ENCODE results near the gene ZCCHC17. TPM values are rescaled to one million over a fixed set of nuclear protein-coding genes. Genes with fewer than 3 reads are reported as not detected.

The ZCCHC17 gene
- total RNA-seq, 5 donors from 2014 or later (not counting 1 experiment from before 2014, with no cell fraction given) = 13.5 to 21.5 (median 19.8) TPM

DNA sequence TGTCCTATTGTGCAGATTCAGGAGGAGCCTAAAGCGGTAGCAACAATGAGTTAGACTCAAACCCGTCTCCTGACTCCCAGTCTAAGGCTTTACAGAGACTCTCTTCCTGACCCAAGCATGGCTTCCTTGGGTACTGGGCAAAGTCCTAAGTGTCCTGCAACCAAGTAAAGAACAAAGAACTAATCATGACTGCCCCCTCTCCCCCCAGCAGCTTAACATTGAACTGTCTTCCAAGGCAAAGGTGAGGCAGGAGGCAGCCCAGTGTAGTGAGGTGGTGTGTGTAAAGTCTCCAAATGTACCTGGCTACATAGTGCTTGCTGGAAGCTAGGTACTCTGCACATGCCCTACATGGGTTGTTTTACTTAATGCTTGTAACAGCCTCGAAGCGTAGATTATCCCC, 73.7 kb downstream of the ZCCHC17 start:
- Histone ChIP-seq H3K27ac (ENCODE audit: low read length) (no peak overlapping the region), H3K4me1 (ENCODE audit: control insufficient read depth in 1 of 2, extremely low read depth in 1 of 2, insufficient read depth in 2 of 2, low read length in 2 of 2) (peaks cover 0 to 13% of the 10 kb centered on the region in 2 experiments), H3K36me3 (ENCODE audit: control insufficient read depth in 2 of 2, extremely low read depth in 1 of 2, insufficient read depth in 1 of 2, low read length in 1 of 2) (peaks cover 0 to 6% of the 10 kb centered on the region in 2 donors), H3K4me3 (ENCODE audit: control insufficient read depth in 1 of 2, extremely low read depth in 1 of 2, low read length in 1 of 2) (no peak overlapping the region), H3K9me3 (no peaks in the 10 kb centered on the region), H3K27me3 (replicated peaks in 1 of 2; ENCODE audit: control insufficient read depth in 2 of 2, extremely low read depth in 1 of 2, insufficient read depth in 2 of 2, low read length in 1 of 2) (peaks cover 0 to 11% of the 10 kb centered on the region in 2 experiments)
- no peaks in the 10 kb centered on the region for H3K9me3 Mint-ChIP-seq
- ChIA-PET POLR2A (interaction anchor here in 1 of 2 donors (0.6 kb wide), 1 partner anchor 421 kb away, joined by 3 read pairs; no protein-coding TSS in a partner anchor), CTCF (interaction anchor here (0.6 to 0.8 kb wide), 2 partner anchors 459 to 1641 kb away, joined by 3 to 5 read pairs; no protein-coding TSS in a partner anchor)
- DNase-seq (no peak), ATAC-seq (replicated peaks in 1 of 4) (no peak)
- no peak overlapping the region for H3K4me3 Mint-ChIP-seq
- H3K36me3 Mint-ChIP-seq = peaks cover 14% of the 10 kb centered on the region
- no peak overlapping the region for H3K27ac Mint-ChIP-seq
- 100% methylated on average over 4 of the region's 4 CpGs for WGBS (ENCODE audit: insufficient coverage)
- peaks cover 12 to 19% (median 17%) of the 10 kb centered on the region in 3 donors for H3K4me1 Mint-ChIP-seq
- peaks cover 0 to 2% of the 10 kb centered on the region in 2 donors for H3K27me3 Mint-ChIP-seq

DNA sequence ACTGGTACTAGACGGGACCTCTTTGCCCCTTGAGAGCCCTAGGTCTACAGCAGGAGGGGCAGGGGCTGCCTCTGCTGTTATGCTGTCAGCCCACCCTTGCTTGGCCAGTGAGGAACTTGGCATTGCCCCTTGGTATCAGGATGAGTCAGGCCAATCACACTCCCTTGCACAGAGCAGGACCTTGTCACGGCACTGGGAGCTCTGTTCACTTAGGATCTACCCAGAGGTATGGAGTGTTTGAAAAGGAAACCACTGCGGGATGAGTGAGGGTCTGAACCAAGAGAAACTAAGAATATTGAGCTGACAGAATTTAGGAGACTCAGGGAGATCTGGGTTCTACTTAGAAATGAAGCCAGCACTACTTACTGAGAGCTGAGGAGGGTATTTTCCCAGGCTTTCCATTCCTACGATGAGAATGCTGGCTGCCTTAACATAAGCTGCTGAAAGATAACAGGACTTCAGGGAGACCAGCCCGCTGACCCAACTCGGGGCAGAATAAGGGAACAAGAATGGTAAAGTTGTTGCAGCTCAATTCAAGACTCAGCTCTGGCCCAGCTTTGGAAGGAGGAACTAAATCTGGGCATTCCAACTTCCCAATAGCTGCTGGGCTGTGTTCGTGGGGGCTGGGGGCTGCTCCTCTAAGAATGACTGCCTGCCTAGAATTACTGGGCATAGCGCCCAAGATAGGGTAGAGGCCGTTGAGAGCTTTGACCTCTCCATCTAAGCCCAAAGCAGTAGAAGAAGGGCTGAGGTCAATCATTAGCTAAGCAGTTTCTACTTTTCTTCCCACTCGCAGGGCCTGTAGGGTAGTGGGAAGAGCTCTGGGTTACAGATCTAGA, 74.5 kb downstream of the ZCCHC17 start:
- peaks cover 0 to 13% of the 10 kb centered on the region in 2 experiments for H3K4me1 ChIP-seq (ENCODE audit: control insufficient read depth in 1 of 2, extremely low read depth in 1 of 2, insufficient read depth in 2 of 2, low read length in 2 of 2)
- Mint-ChIP-seq H3K4me1 (peaks cover 12 to 19% (median 17%) of the 10 kb centered on the region in 3 donors), H3K4me3 (no peak overlapping the region), H3K27ac (no peak overlapping the region), H3K27me3 (peaks cover 0 to 2% of the 10 kb centered on the region in 2 donors), H3K9me3 (no peaks in the 10 kb centered on the region), H3K36me3 (peaks cover 10% of the 10 kb centered on the region)
- peaks cover 0 to 11% of the 10 kb centered on the region in 2 experiments for H3K27me3 ChIP-seq (replicated peaks in 1 of 2; ENCODE audit: control insufficient read depth in 2 of 2, extremely low read depth in 1 of 2, insufficient read depth in 2 of 2, low read length in 1 of 2)
- no peaks in the 10 kb centered on the region for H3K9me3 ChIP-seq
- DNase-seq (no peak), ATAC-seq (replicated peaks in 1 of 4) (no peak)
- POLR2A ChIA-PET = no interaction called here
- CTCF ChIA-PET = no interaction called here
- no peak overlapping the region for H3K27ac ChIP-seq (ENCODE audit: low read length)
- H3K36me3 ChIP-seq (ENCODE audit: control insufficient read depth in 2 of 2, extremely low read depth in 1 of 2, insufficient read depth in 1 of 2, low read length in 1 of 2) = peaks cover 0 to 1% of the 10 kb centered on the region in 2 donors
- no peak overlapping the region for H3K4me3 ChIP-seq (ENCODE audit: control insufficient read depth in 1 of 2, extremely low read depth in 1 of 2, low read length in 1 of 2)
- 90% methylated on average over 6 of the region's 10 CpGs for WGBS (ENCODE audit: insufficient coverage)

- Mint-ChIP-seq H3K27ac (no peak overlapping the region), H3K4me1 (peaks cover 12 to 19% (median 17%) of the 10 kb centered on the region in 3 donors), H3K27me3 (peaks cover 0 to 2% of the 10 kb centered on the region in 2 donors), H3K4me3 (peak overlapping the region in 2 of 3 donors; percentile 37 to 88), H3K9me3 (no peaks in the 10 kb centered on the region), H3K36me3 (peaks cover 5% of the 10 kb centered on the region)
- Histone ChIP-seq H3K27me3 (replicated peaks in 1 of 2; ENCODE audit: control insufficient read depth in 2 of 2, extremely low read depth in 1 of 2, insufficient read depth in 2 of 2, low read length in 1 of 2) (peaks cover 0 to 11% of the 10 kb centered on the region in 2 experiments), H3K4me1 (ENCODE audit: control insufficient read depth in 1 of 2, extremely low read depth in 1 of 2, insufficient read depth in 2 of 2, low read length in 2 of 2) (peaks cover 0 to 13% of the 10 kb centered on the region in 2 experiments), H3K36me3 (ENCODE audit: control insufficient read depth in 2 of 2, extremely low read depth in 1 of 2, insufficient read depth in 1 of 2, low read length in 1 of 2) (no peaks in the 10 kb centered on the region), H3K4me3 (ENCODE audit: control insufficient read depth in 1 of 2, extremely low read depth in 1 of 2, low read length in 1 of 2) (no peak overlapping the region), H3K27ac (ENCODE audit: low read length) (no peak overlapping the region), H3K9me3 (no peaks in the 10 kb centered on the region)
- DNase-seq = no peak
- ChIA-PET POLR2A (no interaction called here), CTCF (no interaction called here)
- no peak for ATAC-seq (replicated peaks in 1 of 4)
- WGBS (ENCODE audit: insufficient coverage) = 100% methylated on average over 2 of the region's 3 CpGs
Observed at GRCh38 chr1:31372051-31372450, 75.2 kb downstream of the ZCCHC17 start.

DNA sequence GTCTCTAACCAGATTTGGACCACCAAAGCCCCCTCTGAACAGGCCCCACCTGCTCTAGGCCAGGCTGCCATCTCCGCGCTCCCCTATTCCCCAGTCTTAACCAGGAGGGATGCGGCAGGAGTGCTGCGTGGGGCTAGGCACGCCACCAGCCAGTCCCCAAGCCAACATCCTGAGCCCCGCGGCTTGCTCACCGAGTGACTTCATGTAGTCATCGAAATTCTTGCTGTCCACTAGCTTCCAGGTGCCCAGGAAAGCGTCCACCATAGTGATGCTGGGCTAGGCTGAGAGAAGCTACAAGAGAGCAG, 75.9 kb downstream of the ZCCHC17 start:
- H3K27me3 Mint-ChIP-seq = peaks cover 0 to 2% of the 10 kb centered on the region in 2 donors
- H3K27ac Mint-ChIP-seq = no peak overlapping the region
- ATAC-seq (replicated peaks in 1 of 4) (peak in 1 of 4 experiments; percentile 10), DNase-seq (no peak)
- Histone ChIP-seq H3K36me3 (ENCODE audit: control insufficient read depth in 2 of 2, extremely low read depth in 1 of 2, insufficient read depth in 1 of 2, low read length in 1 of 2) (no peaks in the 10 kb centered on the region), H3K4me3 (ENCODE audit: control insufficient read depth in 1 of 2, extremely low read depth in 1 of 2, low read length in 1 of 2) (peak overlapping the region in 1 of 2 donors; percentile 83), H3K27me3 (replicated peaks in 1 of 2; ENCODE audit: control insufficient read depth in 2 of 2, extremely low read depth in 1 of 2, insufficient read depth in 2 of 2, low read length in 1 of 2) (peaks cover 0 to 11% of the 10 kb centered on the region in 2 experiments), H3K4me1 (ENCODE audit: control insufficient read depth in 1 of 2, extremely low read depth in 1 of 2, insufficient read depth in 2 of 2, low read length in 2 of 2) (peaks cover 0 to 13% of the 10 kb centered on the region in 2 experiments), H3K27ac (ENCODE audit: low read length) (no peak overlapping the region), H3K9me3 (no peaks in the 10 kb centered on the region)
- no peaks in the 10 kb centered on the region for H3K9me3 Mint-ChIP-seq
- CTCF ChIA-PET = no interaction called here
- H3K4me1 Mint-ChIP-seq = peaks cover 12 to 19% (median 17%) of the 10 kb centered on the region in 3 donors
- no peaks in the 10 kb centered on the region for H3K36me3 Mint-ChIP-seq
- H3K4me3 Mint-ChIP-seq = peak overlapping the region in 2 of 3 donors; percentile 37 to 88
- POLR2A ChIA-PET = no interaction called here
- 56% methylated on average over 10 of the region's 10 CpGs for WGBS (ENCODE audit: insufficient coverage)

DNA sequence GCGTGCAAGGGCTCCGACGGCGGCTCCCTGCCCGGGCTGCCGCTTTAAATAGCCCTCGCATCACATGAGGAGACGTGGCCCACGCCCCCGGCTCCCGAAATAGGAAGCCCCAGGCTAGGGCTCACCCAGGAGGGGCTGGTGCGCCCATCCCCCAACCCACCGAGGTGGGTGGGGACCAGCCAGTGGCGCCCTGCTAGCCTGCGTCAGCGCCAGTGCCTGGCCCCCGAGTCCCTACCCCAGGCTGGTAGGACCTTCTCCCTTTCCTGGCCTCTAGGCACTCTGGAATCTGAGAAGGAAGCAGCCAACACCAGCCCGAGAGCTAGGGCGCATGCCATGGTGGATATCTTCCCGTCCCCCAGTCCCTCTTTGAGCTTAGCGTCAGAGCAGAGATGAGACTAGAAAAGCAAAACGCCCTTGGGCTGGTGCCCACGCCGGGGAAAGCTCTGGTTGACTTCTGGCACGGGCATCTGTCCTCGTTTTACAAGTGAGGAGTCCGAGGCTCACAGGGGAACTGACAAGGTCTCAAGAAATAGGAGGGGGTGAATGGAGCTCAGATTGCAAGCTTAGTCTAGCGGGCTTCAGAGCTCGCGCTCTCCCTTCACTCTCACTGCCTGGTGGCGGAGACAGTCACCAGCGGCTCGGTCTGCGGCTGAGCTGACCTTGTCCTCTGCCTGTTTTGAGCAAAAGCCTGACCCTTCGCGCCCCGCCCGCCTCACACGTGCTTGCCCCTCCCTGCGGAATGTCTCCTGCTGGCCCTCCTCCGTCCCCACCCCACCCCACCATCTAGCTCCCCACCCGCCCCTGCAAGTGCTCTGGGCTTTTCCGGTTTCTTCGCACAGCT, 76.4 kb downstream of the ZCCHC17 start, which contains the start of gene FABP3:
FABP3 (minus strand) TSS at position 21 of the 841 bp plus-strand sequence. CDS start 62 bp downstream, outside the sequence.
- DNase-seq (peak in 9 of 35 experiments; percentile 1 to 23 (median 8)), ATAC-seq (replicated peaks in 1 of 4) (peak; percentile 53 to 72 (median 68))
- Mint-ChIP-seq H3K36me3 (no peaks in the 10 kb centered on the region), H3K9me3 (no peaks in the 10 kb centered on the region), H3K27me3 (peaks cover 0 to 2% of the 10 kb centered on the region in 2 donors), H3K4me1 (peaks cover 12 to 19% (median 17%) of the 10 kb centered on the region in 3 donors), H3K4me3 (peak within 1 kb of the TSS; percentile 77 to 88 (median 79)), H3K27ac (no peak within 1 kb of the TSS)
- Histone ChIP-seq H3K4me1 (ENCODE audit: control insufficient read depth in 1 of 2, extremely low read depth in 1 of 2, insufficient read depth in 2 of 2, low read length in 2 of 2) (peaks cover 0 to 13% of the 10 kb centered on the region in 2 experiments), H3K4me3 (ENCODE audit: control insufficient read depth in 1 of 2, extremely low read depth in 1 of 2, low read length in 1 of 2) (peak within 1 kb of the TSS; percentile 38 to 83), H3K27ac (ENCODE audit: low read length) (no peak within 1 kb of the TSS), H3K27me3 (replicated peaks in 1 of 2; ENCODE audit: control insufficient read depth in 2 of 2, extremely low read depth in 1 of 2, insufficient read depth in 2 of 2, low read length in 1 of 2) (peaks cover 0 to 15% of the 10 kb centered on the region in 2 experiments), H3K36me3 (ENCODE audit: control insufficient read depth in 2 of 2, extremely low read depth in 1 of 2, insufficient read depth in 1 of 2, low read length in 1 of 2) (no peaks in the 10 kb centered on the region), H3K9me3 (no peaks in the 10 kb centered on the region)
- 5% methylated on average over 38 of the region's 44 CpGs for WGBS (ENCODE audit: insufficient coverage)
- ChIA-PET CTCF (interaction anchor here (0.5 to 1.1 kb wide), 4 partner anchors 21 to 211 kb away, joined by 3 to 7 read pairs (median 4); no protein-coding TSS in a partner anchor), POLR2A (interaction anchor here in 1 of 2 donors (0.6 kb wide), 2 partner anchors 272 to 612 kb away, joined by 4 to 8 read pairs; partner anchors contain the start of gene PEF1)

Measured in T-cell (primary cell).